M059J (cell line): Measurements from ENCODE around the gene FNDC5. TPM values are rescaled to one million over a fixed set of nuclear protein-coding genes. Genes with fewer than 3 reads are reported as not detected.

Experiments
- DNase-seq: peaks from one replicate; pipeline ENCODE4 v3.0.0-alpha.2; 2012; ENCODE audit warnings: low read depth
- total RNA-seq: library from RNA; depleted of rRNA; stranded (reverse); fragments of >200 nt; shearing (Covaris generic); gene quantifications from 2 replicates; pipeline ENCODE4 v1.2.3, GENCODE V29; 2014

The FNDC5 gene
- total RNA-seq, 1 experiment from 2014 or later, result 2.9 TPM

DNA sequence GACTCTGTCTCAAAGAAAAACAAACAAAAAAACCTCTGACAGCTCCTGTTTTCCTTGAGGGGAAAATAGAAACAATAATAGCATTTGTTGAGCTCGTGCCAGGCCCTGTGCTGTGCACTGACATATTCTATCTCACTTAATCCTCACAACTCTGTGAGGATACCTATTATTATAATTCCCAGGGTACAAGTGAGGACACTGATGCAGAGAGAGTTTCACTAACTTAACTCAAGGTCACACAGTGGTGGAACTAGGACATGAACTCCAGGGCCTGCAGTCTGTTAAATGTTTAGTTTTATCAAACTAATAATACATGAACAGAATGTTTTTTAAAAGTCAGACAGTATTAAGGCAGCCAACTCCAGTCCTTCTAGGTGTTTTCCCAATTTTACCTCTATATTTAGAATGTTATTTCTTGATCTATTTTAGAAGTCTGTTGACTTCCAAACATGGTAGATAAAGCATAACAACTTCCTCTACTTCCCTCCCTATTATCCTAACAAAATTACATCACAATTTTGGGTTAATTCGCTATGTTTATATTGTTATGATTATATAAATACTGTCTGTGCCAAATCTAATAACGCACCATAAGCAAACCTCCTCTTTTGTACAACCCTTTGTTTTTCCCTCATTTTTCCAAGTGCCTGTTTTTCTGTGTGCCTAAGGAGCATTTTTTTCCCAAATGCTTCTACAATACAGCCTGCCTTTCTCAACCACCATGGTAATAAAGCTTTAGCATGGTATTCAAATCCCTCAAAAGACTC is 4.9 kb downstream of the FNDC5 start:
- no peak for DNase-seq

DNA sequence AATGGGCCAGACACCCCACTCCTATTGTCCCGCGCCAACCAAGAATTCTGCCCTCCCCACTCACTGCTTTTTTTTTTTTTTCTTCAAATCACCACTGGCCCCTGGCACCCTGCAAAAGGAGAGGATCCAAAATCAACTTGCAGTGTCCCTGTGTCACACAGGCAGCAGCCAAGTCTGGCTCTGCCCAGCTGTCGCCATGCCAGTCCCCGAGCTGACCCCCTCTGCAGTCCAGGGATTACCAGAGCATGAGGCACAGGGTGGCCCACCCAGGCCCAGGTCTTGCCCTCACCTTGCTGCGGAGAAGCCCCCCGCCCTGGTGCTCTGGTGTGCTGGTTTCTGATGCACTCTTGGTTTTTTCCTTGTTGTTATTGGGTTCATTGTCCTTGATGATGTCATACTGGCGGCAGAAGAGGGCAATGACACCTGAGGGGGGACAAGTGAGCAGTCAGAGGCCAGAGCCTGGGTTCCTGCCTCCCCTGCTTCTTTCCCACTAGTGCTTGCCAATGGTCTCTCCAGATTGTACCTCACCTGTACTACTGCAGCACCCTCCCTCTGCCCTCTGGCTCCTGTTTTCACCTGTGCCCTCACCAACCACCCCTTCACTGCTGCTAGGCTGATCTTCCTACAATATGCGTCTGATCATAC is 6.2 kb downstream of the FNDC5 start:
- no peak for DNase-seq

DNA sequence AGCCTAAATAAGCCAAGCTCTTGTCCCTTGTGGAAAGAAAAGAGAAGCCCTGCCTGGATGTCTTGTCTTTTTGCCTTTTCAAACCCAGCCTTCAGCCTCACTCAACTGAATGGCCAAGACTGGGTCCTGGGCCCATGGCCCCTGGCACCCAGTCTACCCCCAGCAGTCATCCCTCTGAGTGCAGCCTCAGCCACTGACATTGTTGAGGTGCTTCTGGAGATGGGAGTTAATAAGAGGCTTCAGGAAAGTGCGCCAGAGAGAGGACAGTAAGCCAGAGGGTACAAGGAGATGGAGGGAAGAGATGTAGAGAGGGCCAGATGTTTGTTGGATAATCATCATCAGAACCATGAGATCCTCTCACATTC is 6.8 kb downstream of the FNDC5 start:
- no peak for DNase-seq

DNA sequence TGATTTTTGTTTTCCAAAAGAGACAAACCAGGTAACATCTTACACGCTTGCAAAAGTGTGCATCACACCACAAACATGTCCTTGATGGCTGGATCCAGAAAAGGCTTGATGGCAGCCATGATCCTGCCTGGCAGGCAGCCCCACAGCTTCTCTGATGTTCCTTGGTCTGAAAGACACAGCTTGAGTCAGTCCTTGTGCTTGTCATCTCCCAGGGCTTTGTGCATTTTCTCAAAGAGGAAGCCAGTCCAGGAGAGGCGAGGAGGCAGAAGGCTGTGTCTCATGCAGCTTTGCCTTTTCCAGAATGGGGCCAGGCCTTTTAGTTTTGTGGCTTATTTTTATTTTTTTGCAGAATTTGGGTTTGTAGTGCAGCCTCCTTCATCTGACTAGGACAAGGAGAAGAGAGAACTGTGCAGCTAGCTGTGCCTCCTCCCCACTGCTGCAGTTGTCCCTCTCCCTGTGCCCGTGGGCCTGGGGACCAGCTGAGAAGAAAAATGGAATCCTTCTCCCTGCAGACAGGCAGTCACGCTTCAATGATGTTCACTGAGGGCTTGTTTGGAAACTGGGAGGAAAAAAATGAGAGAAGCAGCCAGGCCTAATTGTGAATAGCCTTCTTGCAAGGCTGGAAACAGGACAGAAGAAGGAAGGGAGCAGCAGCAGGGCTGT is 7.4 kb downstream of the FNDC5 start:
- DNase-seq, result no peak

DNA sequence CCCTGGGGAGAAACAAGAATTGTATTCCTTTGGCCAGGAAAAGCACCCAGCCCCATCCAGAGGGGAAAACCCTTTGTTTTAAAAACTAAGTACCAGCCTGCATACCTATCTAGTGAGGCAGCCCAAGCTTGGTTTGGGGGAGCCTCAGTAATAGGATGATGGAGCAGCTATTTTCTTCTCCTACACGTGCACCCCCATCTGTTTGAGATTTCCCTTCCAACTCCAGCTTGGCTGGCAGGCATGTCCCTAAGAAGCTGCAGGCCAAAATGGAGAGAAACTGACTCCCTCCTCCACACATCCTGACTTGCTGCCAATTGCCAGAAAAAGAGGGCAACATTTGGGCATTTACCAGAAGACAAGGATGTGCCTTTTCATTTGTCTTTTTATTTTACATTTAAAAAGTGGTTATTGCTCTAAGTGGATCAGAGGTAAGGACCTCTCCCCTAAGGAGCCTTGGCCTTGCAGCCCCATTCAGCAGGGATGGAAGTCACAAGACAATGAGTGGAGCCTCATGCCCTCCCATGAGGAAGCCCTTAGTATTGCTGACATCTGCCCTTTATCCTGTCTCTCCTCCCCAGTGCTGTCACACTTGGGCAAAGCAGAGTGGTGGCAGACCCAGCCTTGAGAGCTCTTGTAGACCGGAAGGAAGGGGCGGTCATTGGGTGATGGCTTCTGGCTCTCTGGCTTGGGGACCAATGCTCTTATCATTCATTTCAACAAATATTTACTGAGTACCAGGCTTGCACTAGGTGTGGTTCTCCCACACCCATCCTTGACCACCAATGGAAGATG is 8.6 kb downstream of the FNDC5 start:
- DNase-seq, result peak; percentile 51

DNA sequence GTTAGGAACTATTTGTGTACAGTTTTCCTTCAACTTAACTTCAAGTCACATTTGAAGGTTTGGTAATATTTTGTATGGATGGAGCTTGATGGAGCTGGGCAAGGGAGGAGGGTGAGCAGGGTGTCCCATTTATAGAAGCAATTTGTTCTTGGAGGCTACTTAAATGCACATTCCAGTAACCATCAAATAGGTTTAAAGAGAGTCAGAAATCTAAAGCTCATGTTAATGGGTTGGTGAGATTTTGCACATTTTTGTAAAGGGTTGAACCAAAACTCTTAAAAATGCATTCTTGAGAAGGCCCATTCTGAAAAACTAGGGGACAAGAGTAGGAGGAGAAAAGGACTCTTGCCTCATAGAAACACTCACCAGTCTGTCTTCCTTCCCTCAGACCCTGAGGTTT is 10.1 kb downstream of the FNDC5 start:
- no peak for DNase-seq

DNA sequence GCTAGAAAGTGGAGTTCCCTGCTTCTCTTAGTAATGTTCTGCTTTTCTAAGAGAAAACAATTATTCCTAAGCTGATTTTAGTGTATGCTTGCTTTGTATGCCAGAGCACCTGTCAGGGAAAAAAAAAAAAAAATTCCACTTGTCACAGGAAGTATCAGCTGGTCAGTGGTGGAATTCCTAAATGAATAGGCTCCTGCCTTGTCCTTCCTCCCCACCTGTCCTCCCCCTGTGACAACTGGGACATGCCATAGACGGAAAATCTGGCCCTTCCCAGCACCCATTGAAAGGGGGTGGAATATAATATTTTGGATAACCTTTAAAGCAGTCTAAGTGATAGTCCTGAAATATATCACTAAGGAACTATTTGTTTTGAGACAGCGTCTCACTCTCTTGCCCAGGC is 10.8 kb downstream of the FNDC5 start:
- DNase-seq, result no peak

DNA sequence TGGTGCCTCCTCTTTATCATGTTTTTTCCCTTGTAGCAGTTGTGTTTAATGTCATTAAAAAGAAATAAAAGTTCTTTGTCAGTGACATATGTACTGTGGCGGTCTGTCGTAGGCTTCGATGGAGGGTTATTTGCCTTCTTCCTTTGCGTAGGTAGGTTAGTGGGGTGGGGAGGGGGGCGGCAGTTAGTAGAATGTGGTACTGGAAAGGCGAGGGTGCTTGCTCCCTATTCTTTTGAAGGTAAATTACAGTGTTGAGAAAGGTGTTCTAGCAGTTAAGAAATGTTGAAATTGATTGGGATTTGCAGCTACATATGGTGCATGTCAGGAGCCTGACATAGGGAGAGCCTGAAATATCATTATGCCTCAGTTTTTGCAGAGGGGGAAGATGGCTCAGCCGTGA is 11.9 kb downstream of the FNDC5 start:
- no peak for DNase-seq

DNA sequence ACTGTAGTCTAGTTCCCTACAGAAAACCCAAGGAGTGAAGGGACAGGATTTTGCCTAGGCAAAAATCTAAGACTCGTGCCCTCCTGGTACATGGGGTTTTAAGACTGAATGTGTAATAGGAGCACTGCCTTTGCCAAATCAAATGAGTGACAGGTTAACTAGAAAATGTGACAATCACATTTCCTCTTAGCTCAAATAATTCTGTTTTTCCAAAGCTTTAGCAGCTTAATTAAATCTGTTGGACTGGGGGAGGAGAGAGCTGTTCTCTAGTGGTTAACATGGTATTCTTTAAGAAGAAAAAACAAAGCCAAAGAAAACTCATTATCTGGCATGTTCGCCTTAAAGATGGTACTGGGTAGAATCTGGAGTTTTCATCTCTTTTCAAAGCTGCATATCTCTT is 12.6 kb downstream of the FNDC5 start:
- DNase-seq, result no peak

DNA sequence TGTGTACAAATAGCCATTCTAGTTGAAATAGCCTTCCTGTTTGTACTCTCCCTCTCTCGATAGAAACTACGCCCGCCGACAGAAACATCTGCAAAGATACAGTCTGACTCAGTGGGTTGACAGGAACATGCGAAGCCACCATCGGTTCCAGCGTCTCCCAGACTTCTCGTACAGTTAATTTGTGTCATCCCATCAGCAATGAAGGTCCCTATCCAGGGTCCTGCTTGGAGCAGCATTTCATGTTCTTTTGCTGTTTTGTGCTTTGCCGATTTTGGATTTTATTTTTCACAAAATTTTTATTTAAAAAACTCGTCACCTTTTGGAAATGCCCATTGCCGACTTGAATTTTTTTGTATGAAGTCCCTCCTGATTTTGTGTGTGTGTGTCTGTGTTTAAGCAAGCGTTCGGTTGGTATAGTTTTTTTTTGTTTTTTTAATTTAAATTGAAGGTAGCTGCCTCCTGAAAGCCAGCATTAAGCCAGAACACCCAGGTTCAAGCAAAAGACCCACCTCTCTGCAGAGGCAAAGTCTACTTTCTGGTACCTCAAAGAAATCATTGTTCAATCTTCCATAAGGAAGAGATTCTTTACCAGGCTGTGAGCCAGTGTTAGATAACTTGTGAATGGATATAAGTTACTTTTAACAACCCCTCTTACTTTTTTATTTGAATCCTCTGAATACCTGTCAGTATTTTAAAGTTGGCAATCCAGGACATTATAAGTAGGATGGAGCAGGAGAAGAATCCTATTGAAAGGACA is 14.7 kb downstream of the FNDC5 start:
- DNase-seq, result no peak

DNA sequence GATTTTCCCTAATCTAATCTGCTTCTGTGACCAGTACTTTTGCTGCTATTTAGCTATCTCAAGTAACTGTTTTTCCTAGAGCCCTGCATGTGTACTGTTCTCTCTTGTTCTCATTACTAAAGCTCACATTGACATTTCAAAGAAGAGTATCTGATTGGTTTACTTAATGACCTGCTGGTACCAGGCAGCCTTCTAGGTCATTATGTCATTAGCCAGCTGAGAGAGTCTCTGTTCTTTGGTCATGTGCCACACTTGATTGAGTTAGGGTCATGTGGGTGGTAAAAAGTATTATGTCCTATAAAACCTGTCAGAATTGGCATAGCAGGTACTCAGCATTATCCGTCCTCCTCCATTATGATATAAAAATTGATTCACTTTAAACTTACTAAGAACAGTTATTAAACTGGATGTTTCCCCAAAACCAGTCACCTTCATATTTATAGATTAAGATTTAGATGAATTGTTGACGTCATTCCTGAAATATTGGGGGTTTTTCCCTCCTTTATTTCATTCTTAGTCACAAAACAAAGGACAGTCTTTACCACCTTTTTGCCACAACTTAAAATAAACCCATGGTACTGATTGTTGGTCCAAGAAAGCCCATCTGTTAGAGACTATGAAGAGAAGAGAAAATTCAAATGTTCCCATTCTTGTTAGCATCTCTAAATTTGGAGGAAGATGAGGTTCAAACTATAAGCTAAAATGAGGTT is 22.2 kb downstream of the FNDC5 start:
- DNase-seq, result no peak

DNA sequence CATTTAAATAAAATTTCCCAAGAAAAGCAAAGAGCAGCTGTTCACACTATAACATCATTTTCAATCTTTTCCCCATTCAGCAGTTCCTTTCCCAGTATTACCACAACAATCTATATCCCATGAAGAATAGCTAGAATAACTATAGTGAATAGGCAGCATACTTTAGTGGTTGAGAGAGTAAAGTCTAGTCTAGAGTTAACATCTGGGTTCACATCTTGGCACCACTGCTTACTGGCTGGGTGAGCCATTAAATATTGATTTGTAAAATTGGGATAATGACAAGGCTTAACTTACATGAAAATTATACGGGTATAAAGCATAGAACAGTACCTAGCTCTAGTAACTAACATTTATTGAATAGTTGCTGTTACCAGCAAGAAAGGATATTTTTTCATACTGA is 38.8 kb downstream of the FNDC5 start:
- no peak for DNase-seq

DNA sequence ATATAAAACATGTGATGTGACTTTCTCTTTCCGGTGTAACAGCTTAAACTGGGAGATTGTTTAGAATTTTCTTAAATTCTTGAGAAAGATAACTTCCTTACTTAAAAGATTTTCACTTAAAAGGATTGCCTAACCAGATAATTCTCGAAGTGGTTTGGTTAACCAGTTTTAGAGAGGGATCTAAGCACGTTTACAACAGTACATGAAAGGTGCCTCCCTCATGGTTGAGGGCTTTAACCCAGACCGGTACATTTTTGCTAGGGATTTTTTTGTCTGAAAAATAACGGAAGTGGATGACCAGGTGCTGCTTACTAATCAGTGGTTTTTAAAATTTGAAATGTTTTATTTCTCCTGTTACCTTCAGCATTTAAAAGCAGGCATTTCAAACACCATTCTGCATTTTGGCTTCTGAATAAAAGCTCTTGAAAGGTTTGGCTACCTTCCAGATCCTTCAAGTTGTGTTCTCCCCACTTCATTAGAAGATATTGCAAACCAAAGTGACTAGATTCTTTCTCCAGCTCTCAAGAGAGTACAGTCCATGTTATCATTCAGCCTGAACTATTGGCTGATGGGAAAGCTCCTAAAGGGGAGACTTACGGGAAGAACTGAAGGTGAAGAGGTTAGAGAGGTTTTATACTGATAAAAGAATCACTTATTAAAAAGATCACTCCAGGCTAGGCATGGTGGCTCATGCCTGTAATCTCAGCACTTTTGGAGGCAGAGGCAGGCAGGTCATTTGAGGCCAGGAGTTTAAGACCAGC is 40.4 kb downstream of the FNDC5 start:
- DNase-seq, result no peak

DNA sequence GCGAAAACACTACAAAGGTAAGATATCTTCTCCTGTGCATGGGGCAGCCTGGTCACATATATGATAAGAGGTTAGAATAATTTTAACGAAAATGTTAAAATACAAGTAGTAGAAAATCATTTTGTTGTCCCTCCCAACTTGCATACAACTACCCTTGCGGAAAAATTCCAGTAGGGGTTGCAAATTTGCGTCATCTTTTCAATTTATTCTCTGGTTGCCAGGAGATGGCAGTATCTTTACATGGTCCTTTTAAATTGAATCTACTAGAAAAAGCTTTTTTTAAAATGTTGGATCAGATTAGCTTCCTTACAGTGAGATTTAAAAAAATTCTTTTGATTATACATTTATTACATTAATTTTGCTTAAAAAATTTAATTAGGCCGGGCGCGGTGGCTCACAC is 42.4 kb downstream of the FNDC5 start:
- DNase-seq, result peak; percentile 23

DNA sequence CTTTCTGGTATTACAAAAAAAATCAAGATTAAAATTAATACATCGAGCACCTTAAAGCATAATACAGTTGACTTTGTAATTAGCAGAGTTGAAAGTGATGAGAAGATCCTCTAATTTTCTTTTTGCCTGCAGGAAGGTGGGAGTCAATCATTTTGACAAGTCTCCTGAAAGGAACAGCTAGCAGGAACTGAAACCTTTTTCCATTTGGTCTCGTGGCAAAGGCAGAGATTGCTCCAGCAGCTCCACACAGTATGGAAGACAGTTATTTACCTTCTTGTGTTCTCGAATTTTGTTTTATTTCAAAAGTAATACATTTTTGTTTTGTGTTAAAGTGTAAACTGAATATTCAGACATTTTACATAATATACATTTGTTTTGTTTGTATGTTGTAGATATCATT is 45.5 kb downstream of the FNDC5 start:
- no peak for DNase-seq

DNA sequence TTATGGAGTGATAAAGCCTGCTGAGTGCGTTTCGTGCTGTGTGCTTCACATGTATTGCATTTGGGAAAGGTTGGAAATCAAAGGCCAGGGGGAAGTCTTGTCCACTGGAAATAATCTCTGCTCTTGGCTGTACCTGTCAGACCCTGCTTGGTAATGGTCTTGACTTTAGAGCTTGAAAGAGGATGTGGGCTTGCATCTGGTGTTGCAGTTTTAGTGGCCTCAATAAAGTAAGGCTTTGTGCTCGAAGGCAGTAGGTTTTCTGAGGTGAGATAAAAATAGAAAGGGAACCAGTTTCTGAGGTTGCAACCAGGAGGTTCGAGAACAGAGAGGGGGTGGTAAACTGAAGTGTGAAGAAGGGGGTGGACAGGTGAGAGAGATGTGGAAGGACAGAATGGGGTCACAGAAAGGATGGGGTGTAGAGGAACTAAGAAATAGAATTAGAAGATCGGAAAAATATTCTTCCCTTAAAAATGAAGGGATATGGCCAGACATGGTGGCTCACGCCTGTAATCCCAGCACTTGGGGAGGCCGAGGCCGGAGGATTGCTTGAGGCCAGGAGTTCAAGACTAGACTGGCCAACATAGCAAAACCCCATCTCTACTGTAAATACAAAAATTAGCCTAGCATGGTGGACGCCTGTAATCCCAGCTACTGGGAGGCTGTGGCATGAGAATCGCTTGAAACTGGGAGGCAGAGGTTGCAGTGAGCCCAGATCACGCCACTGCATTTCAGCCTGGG is 51.7 kb downstream of the FNDC5 start:
- no peak for DNase-seq

DNA sequence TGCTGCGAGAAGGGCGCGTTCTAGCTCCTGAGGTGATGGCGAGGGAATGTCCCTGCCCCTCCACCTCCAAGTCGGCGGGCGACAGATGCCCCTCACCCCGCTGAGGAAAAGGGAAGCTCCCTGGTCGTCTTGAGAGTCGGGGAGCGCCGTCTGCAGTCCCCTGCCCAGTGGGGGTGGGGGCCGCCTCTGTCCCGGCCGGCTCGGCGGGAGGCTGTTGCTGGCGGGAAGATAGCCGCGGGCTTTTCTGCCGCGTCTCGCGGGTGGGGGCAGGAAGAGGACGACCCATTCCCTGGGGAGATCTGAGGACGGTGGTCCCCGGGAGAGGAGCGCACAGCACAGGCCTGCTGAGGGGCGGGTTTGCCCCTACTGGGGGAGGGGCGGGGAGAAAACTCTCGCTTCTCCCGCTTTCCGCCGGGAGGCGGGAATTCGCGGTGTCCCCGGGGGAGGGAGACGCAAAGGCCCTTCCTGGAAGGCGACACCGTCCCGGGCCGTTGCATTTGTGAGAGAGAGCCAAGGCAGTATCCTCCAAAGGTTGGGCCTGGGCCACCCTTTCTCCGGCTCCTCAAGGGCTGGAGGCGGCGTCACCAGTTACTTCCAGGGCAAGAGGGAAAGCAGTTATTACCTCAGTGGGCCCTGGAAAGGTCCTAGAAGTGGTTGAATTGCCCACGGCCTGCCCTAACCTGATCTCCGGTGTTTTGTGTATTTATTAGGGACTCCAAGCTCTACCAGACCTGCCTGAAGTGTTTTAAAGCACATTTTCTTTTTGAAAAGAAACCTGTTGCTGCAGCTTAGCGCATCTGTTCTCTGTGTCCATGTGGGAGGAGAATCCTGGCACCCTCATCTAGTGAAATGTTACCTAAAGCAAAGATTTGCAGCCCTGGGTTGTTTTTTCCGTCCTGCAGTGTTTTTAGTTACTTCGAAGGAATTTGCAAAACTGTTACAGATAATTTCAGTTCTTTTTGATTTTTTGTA is 52.6 kb downstream of the FNDC5 start:
- DNase-seq, result peak; percentile 84

DNA sequence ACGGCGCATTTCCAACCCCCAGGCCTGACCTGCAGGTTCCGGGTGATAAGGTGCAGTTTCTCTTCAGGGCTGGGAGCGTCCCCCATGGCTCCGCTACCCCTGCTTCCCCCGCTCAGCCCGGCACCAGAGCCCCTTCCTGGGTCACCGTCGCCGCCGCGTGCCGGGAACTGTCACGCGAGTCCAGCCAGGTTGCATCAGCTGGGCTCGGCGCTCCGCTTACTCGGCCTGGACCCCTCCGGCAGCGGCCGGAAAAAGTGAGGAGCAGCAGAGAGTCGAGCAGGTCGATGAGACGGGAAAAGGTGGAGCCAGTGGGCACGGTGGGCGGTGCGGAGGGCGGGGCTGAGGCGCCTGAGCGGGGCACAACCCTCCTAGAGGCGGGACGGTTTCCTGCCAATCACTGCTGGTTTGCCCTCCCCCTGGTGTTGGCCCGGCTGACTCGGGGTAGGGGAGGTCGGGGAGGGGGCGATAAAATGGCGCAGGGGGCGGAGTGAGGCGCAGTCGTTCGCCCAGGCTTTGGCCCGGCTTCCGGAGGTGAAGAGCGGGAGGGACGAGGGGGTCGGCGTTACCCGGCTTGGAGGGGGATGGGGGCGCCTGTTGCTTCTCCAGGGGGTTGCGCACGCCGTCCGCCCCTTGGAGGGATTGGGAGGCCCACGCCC is 53.4 kb downstream of the FNDC5 start, which contains the start of the genes S100PBP and YARS1:
Gene S100PBP (plus strand): TSS at position 495 of the 656 bp plus-strand sequence. CDS start 8,447 bp downstream, outside the sequence.
Gene YARS1 (minus strand): TSS at position 200 of the 656 bp plus-strand sequence. CDS start 114 bp downstream, at position 86.
- DNase-seq, result peak; percentile 97
